CD14-positive monocyte (primary cell): ENCODE data around the gene PCSK7. TPM values are rescaled to one million over a fixed set of nuclear protein-coding genes. Genes with fewer than 3 reads are reported as not detected.

Source experiments
- DNase-seq, 3 donors: peaks; one replicate each; pipeline ENCODE4 v3.0.0-alpha.2; 2011 to 2022
- H2AFZ ChIP-seq: 2 replicates; pipeline ENCODE4 v1.6.0; 2012; ENCODE audit warnings: mild to moderate bottlenecking, low read depth, low read length, inconsistent platforms; ENCODE audit not compliant: insufficient read depth, poor library complexity, severe bottlenecking
- H3K27ac ChIP-seq, 2 donors: 1 replicate in 1 of 2; 2 replicates in 1 of 2; pipeline ENCODE4 v1.5.1; 2012 to 2013; ENCODE audit warnings: low read length in 2 of 2, control low read depth in 1 of 2, inconsistent platforms in 1 of 2, low read depth in 1 of 2, mild to moderate bottlenecking in 1 of 2
- H3K27me3 ChIP-seq, 2 donors: one replicate each; pipeline versions ENCODE4 v1.6.0 to v1.6.1; 2011 to 2013; ENCODE audit warnings: low read length in 2 of 2; ENCODE audit not compliant: control insufficient read depth in 2 of 2, insufficient read depth in 2 of 2
- H3K36me3 ChIP-seq, 2 donors: replicated peaks in 1 of 2; 1 replicate in 1 of 2; 2 replicates in 1 of 2; pipeline versions ENCODE4 v1.5.1 to v1.6.1; 2012 to 2013; ENCODE audit warnings: low read length in 2 of 2, control low read depth in 1 of 2, inconsistent platforms in 1 of 2, mild to moderate bottlenecking in 1 of 2; ENCODE audit not compliant: insufficient read depth in 2 of 2, control insufficient read depth in 1 of 2
- H3K4me1 ChIP-seq, 2 donors: 1 replicate in 1 of 2; 2 replicates in 1 of 2; pipeline versions ENCODE4 v1.5.1 to v1.6.1; 2012 to 2013; ENCODE audit warnings: low read length in 2 of 2, control low read depth in 1 of 2, inconsistent platforms in 1 of 2, mild to moderate bottlenecking in 1 of 2, moderate library complexity in 1 of 2; ENCODE audit not compliant: insufficient read depth in 2 of 2, control insufficient read depth in 1 of 2
- H3K4me2 ChIP-seq: replicated peaks from 2 replicates; pipeline ENCODE3; 2012; ENCODE audit warnings: low read length, moderate library complexity, mild to moderate bottlenecking; ENCODE audit not compliant: poor library complexity, severe bottlenecking; ENCODE audit errors: extremely low read depth
- H3K4me3 ChIP-seq, 3 experiments: fragments of 200-600 bp in 1 of 3; sonication (generic) in 1 of 3; replicated peaks in 1 of 3; 1 replicate in 2 of 3; 2 replicates in 1 of 3; pipeline ENCODE4 v1.5.1; 2011 to 2013; ENCODE audit warnings: low read length in 3 of 3, mild to moderate bottlenecking in 3 of 3, control low read depth in 2 of 3, low read depth in 2 of 3, inconsistent platforms in 1 of 3, moderate library complexity in 1 of 3
- H3K79me2 ChIP-seq: 2 replicates; pipeline ENCODE4 v1.6.0; 2012; ENCODE audit warnings: mild to moderate bottlenecking, control low read depth, inconsistent platforms, low read length, moderate library complexity; ENCODE audit not compliant: insufficient read depth
- H3K9ac ChIP-seq: 2 replicates; pipeline ENCODE4 v1.6.0; 2017; ENCODE audit warnings: low read length, mild to moderate bottlenecking; ENCODE audit not compliant: insufficient read depth, poor library complexity, severe bottlenecking
- H3K9me3 ChIP-seq, 2 donors: replicated peaks in 1 of 2; 1 replicate in 1 of 2; 2 replicates in 1 of 2; pipeline versions ENCODE4 v1.5.1 to v1.6.1; 2012 to 2013; ENCODE audit warnings: low read length in 2 of 2, control low read depth in 1 of 2; ENCODE audit not compliant: control insufficient read depth in 1 of 2, insufficient read depth in 1 of 2
- H4K20me1 ChIP-seq: 2 replicates; pipeline ENCODE4 v1.6.0; 2012; ENCODE audit warnings: mild to moderate bottlenecking, low read length, control low read depth, moderate library complexity; ENCODE audit not compliant: insufficient read depth
- H3K27ac Mint-ChIP-seq, 7 donors: one replicate each; pipeline ENCODE4 v1.8.0; 2020; ENCODE audit warnings: mild to moderate bottlenecking in 7 of 7, mixed read lengths in 7 of 7, moderate library complexity in 6 of 7, inconsistent platforms in 2 of 7
- H3K27me3 Mint-ChIP-seq, 3 donors: one replicate each; pipeline ENCODE4 v1.8.0; 2021 to 2022; ENCODE audit warnings: low read depth in 3 of 3, mild to moderate bottlenecking in 3 of 3, mixed read lengths in 3 of 3, moderate library complexity in 3 of 3, inconsistent platforms in 1 of 3
- H3K36me3 Mint-ChIP-seq, 2 donors: one replicate each; pipeline ENCODE4 v1.8.0; 2020; ENCODE audit warnings: mixed read lengths in 2 of 2, inconsistent platforms in 1 of 2, mild to moderate bottlenecking in 1 of 2
- H3K4me1 Mint-ChIP-seq: one replicate; pipeline ENCODE4 v1.8.0; 2020; ENCODE audit warnings: mild to moderate bottlenecking, mixed read lengths
- H3K4me3 Mint-ChIP-seq, 2 donors: one replicate each; pipeline ENCODE4 v1.8.0; 2020; ENCODE audit warnings: mild to moderate bottlenecking in 2 of 2, mixed read lengths in 2 of 2, moderate library complexity in 1 of 2
- H3K9me3 Mint-ChIP-seq, 7 donors: one replicate each; pipeline ENCODE4 v1.8.0; 2020 to 2022; ENCODE audit warnings: mixed read lengths in 7 of 7, mild to moderate bottlenecking in 6 of 7, moderate library complexity in 6 of 7, inconsistent platforms in 2 of 7
- CTCF ChIP-seq: fragments of 200-600 bp; IDR thresholded peaks from one replicate; pipeline ENCODE4 v1.8.0; 2022; ENCODE audit warnings: antibody characterized with exemption, mild to moderate bottlenecking
- WGBS: methylation state at CpG from one replicate; pipeline ENCODE4 v1.1.5; 2013; ENCODE audit warnings: missing lambda C conversion rate; ENCODE audit not compliant: insufficient coverage; 5-methylcytosine and 5-hydroxymethylcytosine counted together
- intact Hi-C, 2 donors: fragments of 100-400 bp; cut with micrococcal nuclease; formaldehyde crosslinking; loops; one replicate each; pipeline versions ENCODE4 v1.15.0 to v1.15.1; 2023
- polyA plus RNA-seq, 3 donors: library from polyadenylated mRNA; depleted of rRNA in 1 of 3; unstranded in 2 of 3; stranded (reverse) in 1 of 3; fragments of 300-500 nt in 2 of 3; fragments of >200 nt in 1 of 3; fragmentation: Illumina TruSeq in 2 of 3; gene quantifications; 1 replicate in 2 of 3; 2 replicates in 1 of 3; pipeline ENCODE4 v1.2.3, GENCODE V29; 2012 to 2021

PCSK7 gene
- polyA plus RNA-seq, 3 donors = 6.1 to 93.8 (median 9.5) TPM

GRCh38 chr11:117170210-117170609 lies 61.7 kb downstream of the PCSK7 start:
- H3K36me3 ChIP-seq = peaks cover 54 to 68% of the 10 kb centered on the region in 2 donors
- H3K27ac Mint-ChIP-seq = peak overlapping the region in 1 of 7 donors; percentile 15

DNA sequence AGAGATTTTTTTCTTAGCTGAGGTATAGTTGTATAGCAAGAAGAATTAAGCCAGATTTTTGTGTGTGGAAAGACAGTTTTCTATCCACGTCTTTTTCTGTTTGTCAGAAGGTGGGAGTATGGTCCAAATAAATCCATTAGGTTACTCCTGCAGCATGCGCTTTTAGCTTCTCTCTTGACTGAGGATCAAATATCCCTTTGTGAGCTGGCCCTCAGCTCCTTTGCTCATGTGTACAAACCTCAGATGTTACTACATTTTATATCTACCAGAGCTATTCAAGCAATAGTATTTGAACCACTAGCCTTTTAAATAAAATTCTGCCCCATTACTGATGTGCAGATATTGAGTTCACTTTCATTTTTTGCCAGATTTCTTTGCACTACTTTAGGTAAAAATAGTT lies 62.1 kb downstream of the PCSK7 start:
- intact Hi-C loops = no loop called here
- Histone ChIP-seq H2AFZ (no peak overlapping the region), H4K20me1 (peaks cover 51% of the 10 kb centered on the region), H3K4me1 (no peaks in the 10 kb centered on the region), H3K27me3 (no peaks in the 10 kb centered on the region), H3K79me2 (peaks cover 8% of the 10 kb centered on the region), H3K9me3 (no peaks in the 10 kb centered on the region), H3K36me3 (peaks cover 57 to 71% of the 10 kb centered on the region in 2 donors), H3K4me3 (no peak overlapping the region), H3K9ac (no peak overlapping the region), H3K4me2 (no peak overlapping the region), H3K27ac (no peak overlapping the region)
- Mint-ChIP-seq H3K9me3 (peaks cover 0 to 3% (median 0%) of the 10 kb centered on the region in 7 donors), H3K27ac (no peak overlapping the region), H3K4me3 (no peak overlapping the region), H3K27me3 (no peaks in the 10 kb centered on the region), H3K4me1 (peaks cover 7% of the 10 kb centered on the region), H3K36me3 (peaks cover 55 to 71% of the 10 kb centered on the region in 2 donors)
- no peak for DNase-seq
- 100% methylated on average over 1 of the region's 2 CpGs for WGBS
- TF ChIP-seq CTCF = no peak

More at GRCh38 chr11:117170210-117170609, 61.7 kb downstream of the PCSK7 start:
- Mint-ChIP-seq H3K4me3 (no peak overlapping the region), H3K36me3 (peaks cover 52 to 69% of the 10 kb centered on the region in 2 donors), H3K4me1 (peaks cover 7% of the 10 kb centered on the region), H3K9me3 (peaks cover 0 to 3% (median 0%) of the 10 kb centered on the region in 7 donors), H3K27me3 (no peaks in the 10 kb centered on the region)
- Histone ChIP-seq H3K79me2 (peaks cover 8% of the 10 kb centered on the region), H4K20me1 (peaks cover 51% of the 10 kb centered on the region), H3K9ac (no peak overlapping the region), H3K4me3 (no peak overlapping the region), H3K4me1 (no peaks in the 10 kb centered on the region), H3K9me3 (no peaks in the 10 kb centered on the region), H3K27me3 (no peaks in the 10 kb centered on the region), H3K4me2 (no peak overlapping the region), H2AFZ (no peak overlapping the region), H3K27ac (no peak overlapping the region)
- WGBS = 94% methylated on average over 6 of the region's 9 CpGs
- intact Hi-C loops = no loop called here
- no peak for DNase-seq
- no peak for TF ChIP-seq CTCF
